ENCODE results near the gene LMNB1. TPM values are rescaled to one million over a fixed set of nuclear protein-coding genes. Genes with fewer than 3 reads are reported as not detected.
"Not testable (repeated sequence)": the region's sequence is repeated elsewhere in the genome, so short reads cannot be mapped to it uniquely, and the experiment has no call there.

The LMNB1 gene
- total and polyA plus RNA-seq, 4 donors = 1.1 to 8.9 (median 4.1) TPM

- H3K36me3 ChIP-seq (ENCODE audit: control insufficient read depth in 1 of 2, insufficient read depth in 2 of 2, low read length in 1 of 2) = no peaks in the 10 kb centered on the region
- H3K4me3 ChIP-seq (ENCODE audit: low read length in 2 of 2) = no peak overlapping the region
- ATAC-seq (ENCODE audit: low FRiP score) (no peak), DNase-seq (no peak)
- H3K9me3 ChIP-seq (ENCODE audit: control insufficient read depth, low read length) = no peaks in the 10 kb centered on the region
- H3K4me1 ChIP-seq (ENCODE audit: control insufficient read depth in 1 of 2, insufficient read depth in 2 of 2, low read length in 2 of 2) = no peaks in the 10 kb centered on the region
- 98% methylated on average over 5 of the region's 5 CpGs for WGBS, 2 donors
- H3K27ac ChIP-seq (ENCODE audit: low read depth in 1 of 2, low read length in 2 of 2) = no peak overlapping the region
- intact Hi-C loops (cut with DNase I) = no loop called here
- H3K27me3 ChIP-seq (ENCODE audit: control insufficient read depth in 1 of 2, insufficient read depth in 2 of 2, low read length in 1 of 2) = no peaks in the 10 kb centered on the region
These were observed 53.1 kb downstream of the LMNB1 start for GRCh38 chr5:126830061-126830460.

- ATAC-seq (ENCODE audit: low FRiP score) (no peak), DNase-seq (no peak)
- H3K27ac ChIP-seq (ENCODE audit: low read depth in 1 of 2, low read length in 2 of 2) = no peak overlapping the region
- intact Hi-C loops (cut with DNase I) = no loop called here
- no peaks in the 10 kb centered on the region for H3K4me1 ChIP-seq (ENCODE audit: control insufficient read depth in 1 of 2, insufficient read depth in 2 of 2, low read length in 2 of 2)
- no peaks in the 10 kb centered on the region for H3K36me3 ChIP-seq (ENCODE audit: control insufficient read depth in 1 of 2, insufficient read depth in 2 of 2, low read length in 1 of 2)
- H3K4me3 ChIP-seq (ENCODE audit: low read length in 2 of 2) = no peak overlapping the region
- H3K27me3 ChIP-seq (ENCODE audit: control insufficient read depth in 1 of 2, insufficient read depth in 2 of 2, low read length in 1 of 2) = no peaks in the 10 kb centered on the region
- H3K9me3 ChIP-seq (ENCODE audit: control insufficient read depth, low read length) = no peaks in the 10 kb centered on the region
- WGBS, 2 donors = 92% methylated on average over 1 of the region's 1 CpG
These were observed 54.2 kb downstream of the LMNB1 start for GRCh38 chr5:126831156-126831555.

- Histone ChIP-seq H3K9me3 (ENCODE audit: control insufficient read depth, low read length) (no peaks in the 10 kb centered on the region), H3K27ac (ENCODE audit: low read depth in 1 of 2, low read length in 2 of 2) (no peak overlapping the region), H3K4me3 (ENCODE audit: low read length in 2 of 2) (no peak overlapping the region), H3K4me1 (ENCODE audit: control insufficient read depth in 1 of 2, insufficient read depth in 2 of 2, low read length in 2 of 2) (no peaks in the 10 kb centered on the region), H3K27me3 (ENCODE audit: control insufficient read depth in 1 of 2, insufficient read depth in 2 of 2, low read length in 1 of 2) (no peaks in the 10 kb centered on the region), H3K36me3 (ENCODE audit: control insufficient read depth in 1 of 2, insufficient read depth in 2 of 2, low read length in 1 of 2) (no peaks in the 10 kb centered on the region)
- no peak for DNase-seq
- 91 to 92% methylated on average over 2 of the region's 2 CpGs for WGBS, 2 donors
- intact Hi-C loops (cut with DNase I) = loop anchor here (5.0 kb wide), 2 partner anchors 476 to 656 kb away; no protein-coding TSS in a partner anchor
- ATAC-seq (ENCODE audit: low FRiP score) = no peak
These were observed 59.8 kb downstream of the LMNB1 start for GRCh38 chr5:126836778-126837177.

GRCh38 chr5:126837242-126837641 lies 60.3 kb downstream of the LMNB1 start:
- WGBS, 2 donors = 95% methylated on average over 4 of the region's 4 CpGs
- no peak overlapping the region for H3K4me3 ChIP-seq (ENCODE audit: low read length in 2 of 2)

GRCh38 chr5:126837906-126838539 lies 61.1 kb downstream of the LMNB1 start:
- ATAC-seq (ENCODE audit: low FRiP score) = peak; percentile 48

More at GRCh38 chr5:126837242-126837641, 60.3 kb downstream of the LMNB1 start:
- intact Hi-C loops (cut with DNase I) = loop anchor here (5.0 kb wide), 2 partner anchors 475 to 655 kb away; no protein-coding TSS in a partner anchor
- H3K4me1 ChIP-seq (ENCODE audit: control insufficient read depth in 1 of 2, insufficient read depth in 2 of 2, low read length in 2 of 2) = no peaks in the 10 kb centered on the region
- ATAC-seq (ENCODE audit: low FRiP score) = no peak
- H3K27me3 ChIP-seq (ENCODE audit: control insufficient read depth in 1 of 2, insufficient read depth in 2 of 2, low read length in 1 of 2) = no peaks in the 10 kb centered on the region
- no peaks in the 10 kb centered on the region for H3K9me3 ChIP-seq (ENCODE audit: control insufficient read depth, low read length)
- H3K27ac ChIP-seq (ENCODE audit: low read depth in 1 of 2, low read length in 2 of 2) = no peak overlapping the region
- H3K36me3 ChIP-seq (ENCODE audit: control insufficient read depth in 1 of 2, insufficient read depth in 2 of 2, low read length in 1 of 2) = no peaks in the 10 kb centered on the region
- DNase-seq = no peak

GRCh38 chr5:126839407-126839806 lies 62.5 kb downstream of the LMNB1 start:
- H3K4me3 ChIP-seq (ENCODE audit: low read length in 2 of 2); H3K27ac ChIP-seq (ENCODE audit: low read depth in 1 of 2, low read length in 2 of 2); H3K36me3 ChIP-seq (ENCODE audit: control insufficient read depth in 1 of 2, insufficient read depth in 2 of 2, low read length in 1 of 2); H3K9me3 ChIP-seq (ENCODE audit: control insufficient read depth, low read length); H3K4me1 ChIP-seq (ENCODE audit: control insufficient read depth in 1 of 2, insufficient read depth in 2 of 2, low read length in 2 of 2); ATAC-seq (ENCODE audit: low FRiP score); H3K27me3 ChIP-seq (ENCODE audit: control insufficient read depth in 1 of 2, insufficient read depth in 2 of 2, low read length in 1 of 2); DNase-seq: not testable (repeated sequence)
- 85 to 90% methylated on average over 7 of the region's 7 CpGs for WGBS, 2 donors
- intact Hi-C loops (cut with DNase I) = loop anchor here (5.0 kb wide), 2 partner anchors 473 to 653 kb away; no protein-coding TSS in a partner anchor

More at GRCh38 chr5:126837906-126838539, 61.1 kb downstream of the LMNB1 start:
- intact Hi-C loops (cut with DNase I) = loop anchor here (5.0 kb wide), 2 partner anchors 474 to 654 kb away; no protein-coding TSS in a partner anchor
- Histone ChIP-seq H3K36me3 (ENCODE audit: control insufficient read depth in 1 of 2, insufficient read depth in 2 of 2, low read length in 1 of 2) (no peaks in the 10 kb centered on the region), H3K27ac (ENCODE audit: low read depth in 1 of 2, low read length in 2 of 2) (no peak overlapping the region), H3K9me3 (ENCODE audit: control insufficient read depth, low read length) (no peaks in the 10 kb centered on the region), H3K27me3 (ENCODE audit: control insufficient read depth in 1 of 2, insufficient read depth in 2 of 2, low read length in 1 of 2) (no peaks in the 10 kb centered on the region), H3K4me1 (ENCODE audit: control insufficient read depth in 1 of 2, insufficient read depth in 2 of 2, low read length in 2 of 2) (no peaks in the 10 kb centered on the region), H3K4me3 (ENCODE audit: low read length in 2 of 2) (no peak overlapping the region)
- DNase-seq = no peak
- 52 to 63% methylated on average over 7 of the region's 7 CpGs for WGBS, 2 donors

GRCh38 chr5:126843375-126843774 lies 66.4 kb downstream of the LMNB1 start:
- ATAC-seq (ENCODE audit: low FRiP score); H3K36me3 ChIP-seq (ENCODE audit: control insufficient read depth in 1 of 2, insufficient read depth in 2 of 2, low read length in 1 of 2); H3K4me1 ChIP-seq (ENCODE audit: control insufficient read depth in 1 of 2, insufficient read depth in 2 of 2, low read length in 2 of 2); H3K27ac ChIP-seq (ENCODE audit: low read depth in 1 of 2, low read length in 2 of 2); H3K4me3 ChIP-seq (ENCODE audit: low read length in 2 of 2); intact Hi-C loops (cut with DNase I); DNase-seq; H3K27me3 ChIP-seq (ENCODE audit: control insufficient read depth in 1 of 2, insufficient read depth in 2 of 2, low read length in 1 of 2); H3K9me3 ChIP-seq (ENCODE audit: control insufficient read depth, low read length): not testable (repeated sequence)
- WGBS, 2 donors = 91 to 92% methylated on average over 11 of the region's 11 CpGs

GRCh38 chr5:126845470-126846070 lies 68.6 kb downstream of the LMNB1 start:
- WGBS, 2 donors = 58 to 67% methylated on average over 14 of the region's 14 CpGs
- intact Hi-C loops (cut with DNase I); H3K4me3 ChIP-seq (ENCODE audit: low read length in 2 of 2); H3K27ac ChIP-seq (ENCODE audit: low read depth in 1 of 2, low read length in 2 of 2); H3K4me1 ChIP-seq (ENCODE audit: control insufficient read depth in 1 of 2, insufficient read depth in 2 of 2, low read length in 2 of 2); H3K36me3 ChIP-seq (ENCODE audit: control insufficient read depth in 1 of 2, insufficient read depth in 2 of 2, low read length in 1 of 2); H3K9me3 ChIP-seq (ENCODE audit: control insufficient read depth, low read length); H3K27me3 ChIP-seq (ENCODE audit: control insufficient read depth in 1 of 2, insufficient read depth in 2 of 2, low read length in 1 of 2): not testable (repeated sequence)
- DNase-seq (peak; percentile 69 to 81), ATAC-seq (ENCODE audit: low FRiP score) (peak; percentile 56)

- intact Hi-C loops (cut with DNase I) = no loop called here
- Histone ChIP-seq H3K9me3 (ENCODE audit: control insufficient read depth, low read length) (no peaks in the 10 kb centered on the region), H3K4me1 (ENCODE audit: control insufficient read depth in 1 of 2, insufficient read depth in 2 of 2, low read length in 2 of 2) (no peaks in the 10 kb centered on the region), H3K4me3 (ENCODE audit: low read length in 2 of 2) (no peak overlapping the region), H3K27ac (ENCODE audit: low read depth in 1 of 2, low read length in 2 of 2) (no peak overlapping the region), H3K36me3 (ENCODE audit: control insufficient read depth in 1 of 2, insufficient read depth in 2 of 2, low read length in 1 of 2) (no peaks in the 10 kb centered on the region), H3K27me3 (ENCODE audit: control insufficient read depth in 1 of 2, insufficient read depth in 2 of 2, low read length in 1 of 2) (no peaks in the 10 kb centered on the region)
- ATAC-seq (ENCODE audit: low FRiP score) = peak; percentile 59
- DNase-seq = no peak
These were observed 69.4 kb downstream of the LMNB1 start for GRCh38 chr5:126846344-126846743.
